ENCODE data around the gene GRIA4.

The GRIA4 gene

GRCh38 chr11:106021181-106021966, 411.5 kb downstream of the GRIA4 start:
- peak in 1 of 6 experiments; percentile 47 for DNase-seq

GRCh38 chr11:106021967-106022794, 412.3 kb downstream of the GRIA4 start, which contains the start of gene MSANTD4:
Gene MSANTD4, minus strand, starts transcription at chr11:106022240. Its CDS starts 11,323 bp downstream, at chr11:106010917.
- peak; percentile 92 to 96 (median 95) for DNase-seq

DNA sequence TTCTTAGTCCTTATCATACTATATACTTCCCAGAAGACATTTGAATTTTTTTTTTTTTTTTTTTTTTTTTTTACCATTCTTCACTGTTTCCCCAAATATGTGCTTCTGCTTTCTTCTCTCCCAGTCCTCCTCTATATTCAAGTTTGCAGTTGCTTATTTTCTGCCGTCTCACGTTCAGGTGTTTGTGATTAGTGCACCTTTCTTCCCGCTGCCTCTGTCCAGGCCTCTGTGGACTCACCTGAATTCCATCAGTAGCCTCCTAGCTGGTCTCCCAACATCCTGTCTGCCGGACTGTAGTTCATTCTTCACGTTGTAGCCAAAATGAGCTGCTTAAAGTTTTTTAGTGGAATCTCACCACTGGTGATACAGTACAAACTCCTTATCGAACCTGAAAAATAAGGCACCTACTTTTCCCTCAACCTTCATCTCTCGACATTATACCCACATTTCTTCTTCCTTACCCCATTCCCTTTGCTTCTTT, 413.0 kb downstream of the GRIA4 start:
- DNase-seq = peak in 2 of 6 experiments; percentile 28 to 51

DNA sequence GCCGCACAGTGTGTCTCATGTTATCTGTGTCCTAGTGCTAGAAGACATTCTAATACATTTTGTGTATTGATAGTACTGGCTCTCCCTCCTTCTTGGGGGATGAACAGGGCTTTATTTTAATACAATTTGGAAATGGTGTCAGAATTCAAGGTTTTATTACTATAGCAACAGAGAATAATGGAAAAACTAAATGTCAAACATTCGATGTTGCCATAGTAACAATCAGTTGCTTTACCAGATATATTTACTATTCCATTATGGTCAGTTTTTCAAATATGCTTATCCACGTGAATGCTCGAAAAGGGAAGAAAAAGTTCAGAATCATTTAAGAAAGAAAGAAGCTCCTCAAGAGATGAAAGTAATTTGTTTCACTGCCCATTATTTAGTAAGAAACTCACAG, 420.7 kb downstream of the GRIA4 start:
- no peak for DNase-seq

DNA sequence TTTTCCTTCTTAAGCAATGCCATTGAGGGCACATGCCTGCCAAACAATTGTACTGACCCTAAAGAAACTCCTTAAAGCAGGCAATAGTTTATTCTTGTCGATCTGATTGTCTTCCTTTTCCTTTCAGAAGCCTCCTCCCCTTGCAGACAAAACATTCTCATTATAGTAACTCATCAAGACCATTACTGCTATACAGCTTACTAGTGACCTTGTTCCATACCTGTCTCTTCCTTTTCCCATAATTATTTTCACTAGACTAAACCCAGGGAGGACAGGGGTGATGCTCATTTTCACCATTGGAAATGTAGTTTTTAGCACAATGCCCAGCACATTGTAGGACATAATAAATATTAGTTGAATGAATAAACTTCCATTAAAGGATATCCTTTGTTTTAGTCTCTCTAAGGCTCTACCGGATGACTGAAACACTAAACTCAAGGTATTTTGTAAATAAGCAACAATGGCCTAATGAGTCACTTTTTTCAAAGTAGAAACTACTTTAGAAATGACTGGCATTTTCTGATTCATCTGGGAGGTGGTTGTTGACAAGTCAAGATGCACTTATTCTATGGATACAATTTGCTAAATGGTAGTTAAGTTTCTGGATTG, 421.4 kb downstream of the GRIA4 start:
- DNase-seq = no peak
